H1 (cell line): ENCODE measurements around the gene RAP1A. TPM values are rescaled to one million over a fixed set of nuclear protein-coding genes. Genes with fewer than 3 reads are reported as not detected.

Experiments
- CTCF ChIA-PET: fragments of 300-600 bp; sonication (Branson Sonifier 250); formaldehyde crosslinking; loops from one replicate; lab custom pipeline; 2021; ENCODE audit not compliant: partially characterized antibody; lab: Charles Lee
- POLR2A ChIA-PET: fragments of 300-600 bp; sonication (Branson Sonifier 250); formaldehyde crosslinking; loops from one replicate; lab custom pipeline; 2021; ENCODE audit warnings: inconsistent platforms; ENCODE audit not compliant: partially characterized antibody; lab: Charles Lee
- DNase-seq, 2 experiments: peaks; one replicate each; pipeline versions ENCODE4 v3.0.0 to v3.0.0-alpha.2; 2010 to 2022; ENCODE audit warnings: low spot score in 2 of 2, low read depth in 1 of 2, mixed read lengths in 1 of 2
- FAIRE-seq: peaks from 2 replicates; lab custom pipeline; 2011; peaks lifted over from hg19 to GRCh38; lab: Jason Lieb, UNC
- H2AFZ ChIP-seq: 2 replicates; pipeline ENCODE4 v1.8.1; 2012; ENCODE audit warnings: low read length, inconsistent platforms
- H2AK5ac ChIP-seq: 2 replicates; pipeline ENCODE4 v1.6.1; 2013; ENCODE audit warnings: low read depth, low read length
- H2BK120ac ChIP-seq: replicated peaks from 2 replicates; pipeline ENCODE3; 2013; ENCODE audit warnings: low read depth, low read length, inconsistent platforms
- H2BK12ac ChIP-seq: 2 replicates; pipeline ENCODE4 v1.6.1; 2013; ENCODE audit warnings: low read depth, low read length
- H2BK15ac ChIP-seq: 2 replicates; pipeline ENCODE4 v1.6.1; 2013; ENCODE audit warnings: low read length
- H2BK20ac ChIP-seq: 2 replicates; pipeline ENCODE4 v1.6.1; 2013; ENCODE audit warnings: low read length
- H2BK5ac ChIP-seq: 2 replicates; pipeline ENCODE4 v1.6.1; 2013; ENCODE audit warnings: low read depth, low read length
- H3K14ac ChIP-seq: 2 replicates; pipeline ENCODE4 v1.6.1; 2013; ENCODE audit warnings: inconsistent platforms; ENCODE audit not compliant: insufficient read length
- H3K18ac ChIP-seq: 2 replicates; pipeline ENCODE4 v1.6.1; 2013; ENCODE audit warnings: low read length; ENCODE audit errors: extremely low read depth
- H3K23ac ChIP-seq: 2 replicates; pipeline ENCODE4 v1.6.1; 2013; ENCODE audit warnings: inconsistent platforms; ENCODE audit not compliant: insufficient read length
- H3K23me2 ChIP-seq: 2 replicates; pipeline ENCODE4 v1.6.1; 2013; ENCODE audit warnings: low read depth, low read length
- H3K27ac ChIP-seq: 2 replicates; pipeline ENCODE4 v1.6.1; 2011; ENCODE audit warnings: low read depth, low read length, inconsistent platforms
- H3K27me3 ChIP-seq, 4 experiments: replicated peaks in 1 of 4; 1 replicate in 1 of 4; 2 replicates in 3 of 4; pipeline versions ENCODE4 v1.6.1 to v1.8.1; 2011 to 2013; ENCODE audit warnings: low read length in 3 of 4, mild to moderate bottlenecking in 3 of 4, inconsistent platforms in 2 of 4, mixed read lengths in 2 of 4, moderate library complexity in 1 of 4; ENCODE audit not compliant: control insufficient read depth in 3 of 4, insufficient read depth in 3 of 4; ENCODE audit errors: extremely low read depth in 1 of 4
- H3K36me3 ChIP-seq, 4 experiments: 2 replicates each; pipeline versions ENCODE4 v1.6.1 to v1.8.1; 2011 to 2013; ENCODE audit warnings: mild to moderate bottlenecking in 4 of 4, low read length in 3 of 4, moderate library complexity in 2 of 4, control low read depth in 1 of 4, inconsistent platforms in 1 of 4; ENCODE audit not compliant: insufficient read depth in 4 of 4, control insufficient read depth in 2 of 4
- H3K4ac ChIP-seq: replicated peaks from 2 replicates; pipeline ENCODE3; 2013; ENCODE audit warnings: low read length, low read depth, mixed read lengths, inconsistent platforms; ENCODE audit not compliant: insufficient read length
- H3K4me1 ChIP-seq, 4 experiments: replicated peaks in 1 of 4; 1 replicate in 1 of 4; 2 replicates in 3 of 4; pipeline versions ENCODE4 v1.6.1 to v1.8.1; 2011 to 2013; ENCODE audit warnings: low read length in 3 of 4, inconsistent platforms in 2 of 4, mixed read lengths in 1 of 4; ENCODE audit not compliant: insufficient read depth in 4 of 4, control insufficient read depth in 3 of 4
- H3K4me2 ChIP-seq, 2 experiments: 2 replicates each; pipeline versions ENCODE4 v1.6.1 to v1.8.1; 2011 to 2013; ENCODE audit warnings: low read depth in 2 of 2, low read length in 2 of 2, control low read depth in 1 of 2, inconsistent platforms in 1 of 2, mild to moderate bottlenecking in 1 of 2; ENCODE audit not compliant: insufficient read depth in 1 of 2
- H3K4me3 ChIP-seq, 4 experiments: fragments of 200-600, 300-600 bp in 1 of 4; sonication (generic), shearing (Covaris generic), sonication (Bioruptor Twin) in 1 of 4; 2 replicates each; pipeline versions ENCODE4 v1.5.1 to v1.8.1; 2011 to 2016; ENCODE audit warnings: low read length in 4 of 4, low read depth in 3 of 4, control low read depth in 2 of 4, inconsistent platforms in 2 of 4, mild to moderate bottlenecking in 2 of 4, mixed read lengths in 1 of 4, moderate library complexity in 1 of 4; ENCODE audit not compliant: insufficient read depth in 2 of 4; ENCODE audit errors: extremely low read depth in 1 of 4
- H3K56ac ChIP-seq: replicated peaks from 2 replicates; pipeline ENCODE3; 2013; ENCODE audit warnings: low read depth, mild to moderate bottlenecking, mixed read lengths, low read length, inconsistent platforms; ENCODE audit not compliant: insufficient read length
- H3K79me1 ChIP-seq: 2 replicates; pipeline ENCODE4 v1.6.1; 2013; ENCODE audit warnings: low read depth, low read length, control low read depth
- H3K79me2 ChIP-seq, 2 experiments: 2 replicates each; pipeline versions ENCODE4 v1.6.1 to v1.8.1; 2012 to 2013; ENCODE audit warnings: low read length in 2 of 2, mild to moderate bottlenecking in 2 of 2, inconsistent platforms in 1 of 2; ENCODE audit not compliant: insufficient read depth in 2 of 2, control insufficient read depth in 1 of 2
- H3K9ac ChIP-seq, 4 experiments: replicated peaks in 1 of 4; 1 replicate in 1 of 4; 2 replicates in 3 of 4; pipeline versions ENCODE4 v1.6.1 to v1.8.1; 2011 to 2013; ENCODE audit warnings: low read depth in 3 of 4, low read length in 3 of 4, control low read depth in 2 of 4, mild to moderate bottlenecking in 2 of 4, moderate library complexity in 2 of 4, inconsistent platforms in 1 of 4; ENCODE audit errors: extremely low read depth in 1 of 4
- H3K9me3 ChIP-seq, 2 experiments: 2 replicates each; pipeline versions ENCODE4 v1.6.1 to v1.8.1; 2012 to 2013; ENCODE audit warnings: mild to moderate bottlenecking in 2 of 2, moderate library complexity in 2 of 2, control low read depth in 1 of 2, inconsistent platforms in 1 of 2, low read depth in 1 of 2, low read length in 1 of 2, mixed read lengths in 1 of 2; ENCODE audit not compliant: insufficient read depth in 2 of 2
- H4K20me1 ChIP-seq, 2 experiments: replicated peaks in 1 of 2; 2 replicates each; pipeline versions ENCODE3 to v1.8.1; 2011 to 2013; ENCODE audit warnings: inconsistent platforms in 2 of 2, low read length in 2 of 2, mild to moderate bottlenecking in 1 of 2; ENCODE audit not compliant: insufficient read depth in 2 of 2, control insufficient read depth in 1 of 2
- H4K5ac ChIP-seq: 2 replicates; pipeline ENCODE4 v1.6.1; 2013; ENCODE audit warnings: low read length, low read depth, mixed read lengths, inconsistent platforms; ENCODE audit not compliant: insufficient read length
- H4K8ac ChIP-seq: 2 replicates; pipeline ENCODE4 v1.8.0; 2013; ENCODE audit warnings: mild to moderate bottlenecking, moderate library complexity, low read length, inconsistent platforms; ENCODE audit not compliant: insufficient read depth; ENCODE audit errors: extremely low read depth
- H4K91ac ChIP-seq: replicated peaks from 2 replicates; pipeline ENCODE3; 2013; ENCODE audit warnings: low read length, mixed read lengths, inconsistent platforms; ENCODE audit not compliant: insufficient read length
- BACH1 ChIP-seq: IDR thresholded peaks from 2 replicates; pipeline ENCODE4 v1.6.1; 2012; ENCODE audit warnings: low read length, improper control_type of control experiment
- BRCA1 ChIP-seq: IDR thresholded peaks from 2 replicates; pipeline ENCODE4 v1.6.1; 2012; ENCODE audit warnings: low read depth, low read length, improper control_type of control experiment
- CEBPB ChIP-seq: IDR thresholded peaks from 2 replicates; pipeline ENCODE4 v1.6.1; 2012; ENCODE audit warnings: low read depth, low read length
- GABPA ChIP-seq: IDR thresholded peaks from 2 replicates; pipeline ENCODE4 v1.6.1; 2011; ENCODE audit warnings: mild to moderate bottlenecking, low read length, moderate library complexity, borderline replicate concordance; ENCODE audit not compliant: insufficient read depth
- NRF1 ChIP-seq: IDR thresholded peaks from 2 replicates; pipeline ENCODE4 v1.6.1; 2011; ENCODE audit warnings: mild to moderate bottlenecking, low read depth, low read length, improper control_type of control experiment
- POU5F1 ChIP-seq: IDR thresholded peaks from 2 replicates; pipeline ENCODE4 v1.6.1; 2011; ENCODE audit warnings: low read depth, mild to moderate bottlenecking, low read length, moderate library complexity
- SP4 ChIP-seq: IDR thresholded peaks from 2 replicates; pipeline ENCODE4 v1.6.1; 2012; ENCODE audit warnings: low read length, inconsistent platforms
- TEAD4 ChIP-seq: IDR thresholded peaks from 2 replicates; pipeline ENCODE4 v1.6.1; 2012; ENCODE audit warnings: low read depth, low read length, inconsistent platforms, mixed read lengths
- WGBS, 2 experiments: shearing (Covaris generic) in 1 of 2; methylation state at CpG; one replicate each; pipeline versions ENCODE4 v1.1.6 to v1.1.7; 2013 to 2015; ENCODE audit warnings: low lambda C conversion rate in 2 of 2, mixed read lengths in 2 of 2, inconsistent platforms in 1 of 2, low coverage in 1 of 2, missing lambda C conversion rate in 1 of 2; ENCODE audit not compliant: insufficient replicate concordance in 2 of 2, insufficient coverage in 1 of 2, insufficient read length in 1 of 2; ENCODE audit errors: extremely low coverage in 1 of 2, missing lambda C conversion rate in 1 of 2; 5-methylcytosine and 5-hydroxymethylcytosine counted together
- polyA plus RNA-seq, 7 experiments: library from polyadenylated mRNA; depleted of rRNA in 3 of 7; stranded (reverse) in 5 of 7; unstranded in 2 of 7; fragments of >200 nt in 5 of 7; fragments of 200-250 nt in 2 of 7; gene quantifications; 1 replicate in 5 of 7; 2 replicates in 1 of 7; 4 replicates in 1 of 7; pipeline versions ENCODE4 v1.2.1 to v1.2.3, GENCODE V29; 2011 to 2013; ENCODE audit warnings: missing spikeins in 2 of 7, mixed read lengths in 2 of 7
- total RNA-seq: library from RNA; stranded (reverse); fragmentation: NEBNext Ultra II Directional; extraction: Animal tissue kit (Norgen Biotek cat#: 25700); gene quantifications from 2 replicates; pipeline ENCODE4 v1.2.1, GENCODE V29; 2021

Gene RAP1A
- total and polyA plus RNA-seq, 2 of the 8 experiments (the other 6 are each of a cell fraction or from before 2014, with no cell fraction given) = 10.9 to 35.8 TPM

DNA sequence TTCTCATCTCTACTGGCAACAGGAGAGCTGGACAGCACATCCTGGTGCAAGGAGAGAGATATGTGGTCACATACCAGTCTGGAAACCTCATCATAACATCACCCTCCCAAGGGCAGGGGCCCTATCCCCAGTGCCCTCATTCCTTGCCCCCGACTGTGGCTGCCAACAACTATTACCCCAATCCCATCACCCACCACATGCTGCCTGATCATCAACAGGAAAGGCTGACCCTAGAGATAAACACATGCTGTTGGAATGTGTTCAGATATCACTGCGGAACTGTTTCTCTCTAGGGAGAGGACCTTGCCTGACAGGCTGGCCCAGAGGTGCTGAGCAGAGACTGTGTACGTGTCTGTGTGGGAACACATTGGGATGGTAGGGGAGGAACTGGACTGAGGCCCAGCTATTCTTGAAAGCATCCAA lies 124.1 kb downstream of the RAP1A start:
- H3K4me2 ChIP-seq = no peak overlapping the region
- DNase-seq (no peak), FAIRE-seq (no peak)
- no peak overlapping the region for H3K9ac ChIP-seq
- no peaks in the 10 kb centered on the region for H3K79me2 ChIP-seq
- no peaks in the 10 kb centered on the region for H3K36me3 ChIP-seq
- no peak for TF ChIP-seq SP4
- TF ChIP-seq BRCA1 = no peak
- no peak for TF ChIP-seq POU5F1
- no peak for TF ChIP-seq TEAD4
- no peak for TF ChIP-seq NRF1
- TF ChIP-seq CEBPB = no peak
- no peak for TF ChIP-seq GABPA
- no peak for TF ChIP-seq BACH1
- no peaks in the 10 kb centered on the region for H4K20me1 ChIP-seq
- H2BK15ac ChIP-seq = no peak overlapping the region
- H3K23ac ChIP-seq = no peak overlapping the region
- H4K8ac ChIP-seq = no peak overlapping the region
- H2BK20ac ChIP-seq = no peak overlapping the region
- H2AFZ ChIP-seq = no peak overlapping the region
- no peaks in the 10 kb centered on the region for H3K9me3 ChIP-seq
- no peak overlapping the region for H2BK120ac ChIP-seq
- H3K79me1 ChIP-seq = no peaks in the 10 kb centered on the region
- no peak overlapping the region for H3K4ac ChIP-seq
- CTCF ChIA-PET = interaction anchor here (0.9 to 42.0 kb wide), 5 partner anchors 1 to 96 kb away, joined by 3 to 1070 read pairs (median 4); partner anchors contain the start of genes DDX20 and INKA2
- peaks cover 10% of the 10 kb centered on the region; the same call in 1 of the 2 replicates for H3K23me2 ChIP-seq
- peaks cover 0 to 3% (median under 1%) of the 10 kb centered on the region in 4 experiments; a peak in 5 of 7 replicates for H3K4me1 ChIP-seq
- POLR2A ChIA-PET = interaction anchor here (1.0 to 19.0 kb wide), 2 partner anchors 11 to 22 kb away, joined by 3 to 343 read pairs; no protein-coding TSS in a partner anchor
- no peak overlapping the region for H2BK5ac ChIP-seq
- H4K91ac ChIP-seq = no peak overlapping the region
- no peak overlapping the region for H3K27ac ChIP-seq
- H2BK12ac ChIP-seq = peak overlapping the region; percentile 72
- WGBS, 2 experiments = 96% methylated on average over 3 of the region's 3 CpGs; no CpG with 5 or more reads in 1 of the 2 experiments
- H3K4me3 ChIP-seq = no peak overlapping the region
- no peak overlapping the region for H4K5ac ChIP-seq
- H3K56ac ChIP-seq = no peak overlapping the region
- H3K27me3 ChIP-seq = peaks cover 0 to 6% (median 4%) of the 10 kb centered on the region in 4 experiments; a peak in 3 of 7 replicates
- H3K18ac ChIP-seq = no peak overlapping the region
- no peak overlapping the region for H2AK5ac ChIP-seq
- H3K14ac ChIP-seq = no peak overlapping the region
